HG03108 (cell line): Measurements from ENCODE around the gene MDH2.
"Not testable (repeated sequence)": the region's sequence is repeated elsewhere in the genome, so short reads cannot be mapped to it uniquely, and the experiment has no call there.

Experiments
- ATAC-seq: cut with Tn5 transposase; IDR thresholded peaks from one replicate; pipeline ENCODE4 v1.9.1; 2021; ENCODE audit warnings: moderate library complexity; ENCODE audit not compliant: unreplicated experiment

The MDH2 gene

DNA sequence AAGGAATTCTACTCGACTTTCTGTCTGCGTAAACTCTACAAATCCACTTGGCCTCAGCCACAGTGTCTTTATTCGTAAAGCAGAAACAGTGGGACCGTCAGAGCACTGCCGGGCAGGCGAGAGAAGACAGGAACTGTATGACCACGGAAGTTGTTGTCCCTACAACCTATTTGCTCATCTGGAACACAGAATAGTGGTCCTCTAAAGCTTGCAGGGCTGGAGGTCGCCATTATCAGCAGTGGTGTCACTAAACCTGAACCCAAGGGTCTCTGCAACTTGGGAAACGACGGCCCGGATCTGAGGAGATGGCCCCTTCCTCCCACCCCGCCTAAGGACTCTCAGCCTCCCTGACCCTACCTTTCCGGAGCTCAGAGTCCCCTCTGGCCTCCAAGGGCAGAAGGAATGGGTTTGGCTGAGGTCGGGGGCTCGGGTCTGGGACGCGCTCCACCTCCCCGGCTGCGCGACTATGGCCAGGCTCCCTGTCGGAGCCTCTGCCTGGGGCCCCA is 548 bp upstream of the MDH2 start:
- no peak for ATAC-seq

DNA sequence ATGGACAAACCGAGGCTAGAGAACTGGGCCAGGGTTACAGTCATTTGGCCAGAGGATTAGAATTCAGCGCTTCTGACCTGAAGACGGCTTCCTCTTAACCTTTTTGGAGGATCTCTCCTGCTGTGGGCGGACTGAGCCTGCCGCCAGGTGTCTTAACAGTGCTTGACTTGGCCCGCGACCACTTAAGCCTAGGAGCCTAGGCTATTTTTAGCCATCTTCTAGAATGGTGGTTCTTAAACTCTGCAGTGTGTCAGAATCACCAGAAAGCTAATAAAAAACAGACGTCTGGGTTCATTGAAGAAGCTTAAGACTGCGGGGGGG is 722 bp downstream of the MDH2 start:
- no peak for ATAC-seq

GRCh38 chr7:76049295-76049694 is 1.4 kb downstream of the MDH2 start:
- no peak for ATAC-seq

DNA sequence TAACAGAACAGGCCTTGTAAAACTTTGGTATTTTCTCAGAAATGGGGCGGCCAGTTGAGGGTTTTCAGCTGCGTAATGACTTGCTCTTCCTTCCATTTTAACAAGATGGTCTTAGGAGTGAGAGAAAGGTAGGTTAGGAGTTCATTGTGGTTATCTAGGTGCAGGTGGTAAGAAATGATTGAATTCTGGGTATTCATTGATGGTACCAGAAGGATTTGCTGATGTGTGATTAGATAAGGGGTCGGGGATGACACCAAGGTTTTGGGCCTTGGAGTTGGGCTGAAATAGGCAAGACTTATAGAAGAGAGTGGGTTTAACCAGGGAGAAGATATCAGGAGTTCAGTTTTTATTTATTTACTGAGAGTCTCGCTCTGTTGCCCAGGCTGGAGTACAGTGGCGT is 2.6 kb downstream of the MDH2 start:
- no peak for ATAC-seq

DNA sequence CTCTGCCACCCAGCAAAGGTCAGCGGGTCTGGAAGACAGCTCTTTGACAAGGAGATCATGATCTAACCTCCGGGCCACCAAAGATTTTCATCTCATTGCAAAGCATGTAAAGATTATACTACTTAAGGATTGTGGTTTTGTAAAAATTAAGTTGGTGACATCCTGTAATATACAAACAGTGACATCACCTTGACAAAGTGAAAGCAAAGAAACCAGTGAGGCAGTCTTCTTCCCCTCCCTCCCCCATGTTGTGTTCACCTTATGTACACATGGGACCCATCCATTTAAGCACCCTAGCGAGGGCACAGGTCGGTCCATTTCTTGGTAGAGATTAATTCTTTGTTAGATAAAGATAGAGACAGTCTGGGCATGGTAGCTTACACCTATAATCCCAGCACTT is 3.9 kb downstream of the MDH2 start:
- no peak for ATAC-seq

DNA sequence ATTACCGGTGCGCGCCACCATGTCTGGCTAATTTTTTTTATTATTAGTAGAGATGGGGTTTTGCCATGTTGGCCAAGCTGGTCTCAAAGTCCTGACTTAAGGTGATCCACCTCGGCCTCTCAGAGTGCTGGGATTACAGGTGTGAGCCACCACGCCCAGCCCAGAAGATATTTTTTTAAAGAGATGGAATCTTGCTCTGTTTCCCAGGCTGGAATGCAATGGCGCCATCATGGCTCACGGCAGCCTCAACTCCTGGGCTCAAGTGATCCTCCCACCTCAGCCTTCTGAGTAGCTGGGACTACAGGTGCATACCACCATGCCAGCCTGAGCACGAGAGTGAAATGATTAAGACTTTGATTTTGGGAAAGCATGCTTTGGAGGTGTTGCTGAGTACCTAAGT is 4.8 kb downstream of the MDH2 start:
- not testable (repeated sequence) for ATAC-seq

- ATAC-seq = no peak
These were observed 5.6 kb downstream of the MDH2 start for GRCh38 chr7:76053461-76053860.

- ATAC-seq = no peak
These were observed 6.5 kb downstream of the MDH2 start for GRCh38 chr7:76054123-76055120.

- ATAC-seq = no peak
These were observed 8.3 kb downstream of the MDH2 start for GRCh38 chr7:76056241-76056640.

GRCh38 chr7:76057103-76057812 is 9.4 kb downstream of the MDH2 start:
- ATAC-seq = no peak

DNA sequence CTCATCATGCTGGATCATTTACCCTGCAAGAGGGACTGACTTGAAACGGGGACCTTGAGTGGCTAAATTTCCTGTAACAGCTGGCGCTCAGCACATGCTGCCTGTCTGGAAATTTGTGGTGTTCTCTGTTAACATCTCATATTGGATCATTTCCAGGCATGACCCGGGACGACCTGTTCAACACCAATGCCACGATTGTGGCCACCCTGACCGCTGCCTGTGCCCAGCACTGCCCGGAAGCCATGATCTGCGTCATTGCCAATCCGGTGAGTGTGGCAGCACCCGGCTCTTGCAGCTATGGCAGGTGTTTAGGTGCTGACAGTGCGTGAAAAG is 9.9 kb downstream of the MDH2 start:
- no peak for ATAC-seq

DNA sequence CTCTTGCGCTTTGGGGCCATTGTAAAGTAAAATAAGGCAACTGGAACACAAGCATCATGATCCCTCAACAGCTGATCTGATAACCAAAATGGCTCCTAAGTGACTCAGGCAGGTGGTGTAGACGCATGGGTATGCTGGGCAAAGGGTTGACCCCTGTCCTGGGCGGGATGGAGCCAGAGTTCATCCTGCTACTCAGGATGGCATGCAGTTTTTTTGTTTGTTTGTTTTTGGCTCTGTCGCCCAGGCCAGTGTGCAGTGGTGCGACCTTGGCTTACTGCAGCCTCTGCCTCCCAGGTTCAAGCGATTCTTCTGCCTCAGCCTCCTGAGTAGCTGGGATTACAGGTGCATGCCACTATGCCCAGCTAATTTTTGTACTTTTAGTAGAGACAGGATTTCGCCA is 10.8 kb downstream of the MDH2 start:
- not testable (repeated sequence) for ATAC-seq

DNA sequence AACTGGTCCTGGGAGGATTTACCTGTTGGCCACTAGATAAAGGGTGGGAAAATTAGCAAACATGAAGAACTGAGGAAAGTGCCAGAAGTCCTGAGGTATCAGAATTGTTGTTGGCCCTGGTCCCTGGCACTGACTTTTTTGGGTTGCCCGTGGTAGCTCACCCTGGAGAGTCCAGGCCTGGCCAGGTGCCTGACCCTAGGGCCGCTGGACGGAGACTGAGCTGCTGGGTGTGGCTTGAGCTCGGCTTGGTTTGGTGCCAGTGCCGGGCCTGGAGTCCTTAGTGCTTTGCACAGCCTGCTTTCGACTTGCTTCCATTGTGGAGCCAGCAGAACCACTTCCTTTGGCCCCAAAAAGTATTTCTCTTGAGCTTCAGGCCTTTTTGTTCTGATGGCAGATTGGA is 12.9 kb downstream of the MDH2 start:
- ATAC-seq = no peak

DNA sequence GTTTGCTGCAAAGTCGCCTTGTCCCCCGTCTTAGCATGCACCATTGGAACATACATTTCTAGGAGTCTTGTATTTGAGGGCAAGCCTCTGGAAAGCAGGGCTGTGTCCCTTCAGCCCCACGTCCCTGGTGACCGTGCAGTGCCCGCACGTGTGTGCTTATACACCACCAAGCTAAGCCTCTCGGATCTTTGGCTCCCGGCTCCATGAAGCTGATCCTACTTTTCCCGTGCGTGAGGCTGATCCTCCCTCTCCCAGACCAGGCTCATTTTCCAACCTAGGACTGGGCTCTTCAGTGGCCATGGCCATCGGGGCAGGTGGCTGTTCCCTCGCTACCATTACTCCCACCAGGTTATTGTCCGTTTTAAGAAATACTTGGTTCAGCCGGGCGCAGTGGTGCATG is 14.3 kb downstream of the MDH2 start:
- ATAC-seq = no peak

- no peak for ATAC-seq
These were observed 15.2 kb downstream of the MDH2 start for GRCh38 chr7:76063114-76063513.

GRCh38 chr7:76063525-76063924 is 15.6 kb downstream of the MDH2 start:
- ATAC-seq = no peak

GRCh38 chr7:76064208-76064970 is 16.5 kb downstream of the MDH2 start:
- no peak for ATAC-seq

DNA sequence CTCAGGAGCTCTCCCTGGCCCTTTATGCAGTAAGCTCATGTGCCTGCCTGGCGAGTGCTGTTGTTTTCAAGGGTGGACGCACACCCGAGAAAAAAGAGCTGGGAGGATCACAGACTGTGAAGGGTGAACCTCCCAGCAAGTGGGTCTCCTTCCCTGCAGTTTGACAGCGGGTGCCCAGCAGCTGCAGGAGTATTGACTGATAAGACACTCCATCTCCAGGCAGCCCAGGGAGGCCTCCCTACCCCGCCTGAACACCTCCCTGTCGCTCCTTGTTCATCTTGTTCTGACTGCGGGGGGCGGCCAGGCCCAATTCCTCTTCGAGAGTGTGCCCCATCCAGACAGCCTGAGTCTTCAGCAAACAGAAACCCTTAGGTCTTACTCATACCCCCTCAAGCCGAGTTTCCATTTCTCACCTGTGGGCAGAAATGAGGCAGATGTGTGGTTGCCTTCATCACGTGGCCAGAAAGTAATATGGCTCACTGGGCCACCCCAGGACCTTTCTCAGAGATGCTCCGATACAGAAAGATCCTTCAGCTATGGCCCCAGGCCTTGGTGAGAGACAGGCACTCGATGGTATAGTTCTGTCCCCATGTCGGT is 17.2 kb downstream of the MDH2 start:
- ATAC-seq = no peak

DNA sequence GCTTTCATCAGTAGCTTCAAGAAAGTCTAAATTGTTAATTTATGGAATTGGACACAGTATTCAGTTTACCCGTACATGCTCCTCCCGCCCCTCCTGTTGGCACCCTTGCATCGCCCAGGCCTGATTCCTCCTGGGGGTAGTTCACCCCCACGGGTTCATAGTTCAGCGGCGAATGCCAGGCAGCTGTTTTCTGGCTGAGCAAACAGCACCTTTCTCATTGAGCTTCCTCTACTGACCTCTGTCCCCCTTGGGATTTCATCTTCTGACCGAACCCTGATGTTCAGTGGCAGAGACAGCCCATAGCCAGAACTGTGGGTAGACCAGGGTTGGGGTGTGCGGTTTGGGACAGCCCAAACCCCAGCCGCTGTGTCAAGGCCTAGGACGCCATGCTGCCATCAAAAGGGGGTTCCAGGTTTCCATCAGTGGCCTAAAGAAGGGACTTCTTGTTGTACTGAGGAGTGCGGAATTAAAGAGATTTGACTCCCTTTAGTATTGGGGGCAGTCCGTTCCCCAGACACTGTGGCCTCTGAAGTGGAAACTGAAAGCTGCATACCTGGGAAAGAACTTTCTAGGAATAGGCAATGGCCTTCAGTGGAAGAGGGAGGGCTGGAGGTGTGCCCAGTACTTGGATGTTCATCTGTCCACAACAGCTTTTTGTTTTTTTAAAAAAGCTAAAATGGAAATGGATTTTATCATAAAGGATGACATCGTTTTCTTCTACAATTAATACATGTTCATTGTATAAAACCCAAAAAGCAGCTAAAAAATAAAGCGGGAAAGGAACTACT is 19.0 kb downstream of the MDH2 start:
- ATAC-seq = no peak

DNA sequence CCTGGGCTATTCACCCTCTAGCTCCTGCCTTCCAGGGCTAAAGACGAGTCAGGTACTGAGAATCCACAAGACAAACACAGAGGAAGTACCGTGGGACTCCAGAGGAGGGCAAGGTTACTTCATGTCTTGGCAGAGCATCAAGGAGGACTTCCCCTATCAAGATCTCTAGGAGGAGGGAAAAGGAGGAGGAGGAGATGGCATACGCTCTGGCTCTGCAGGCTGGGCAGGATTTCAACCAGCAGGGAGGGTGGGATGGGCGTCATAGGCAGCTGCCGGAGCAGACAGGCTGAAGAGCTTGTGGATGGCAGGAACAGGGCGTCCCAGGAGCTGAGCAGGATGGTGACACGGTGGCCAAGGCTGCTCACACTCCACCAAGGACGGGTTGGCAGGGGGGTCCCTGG is 21.3 kb downstream of the MDH2 start:
- no peak for ATAC-seq
